GM23338 (cell line): ENCODE data around the gene NDUFV1. TPM values are rescaled to one million over a fixed set of nuclear protein-coding genes. Genes with fewer than 3 reads are reported as not detected.

Experiments used
- CREB1 ChIP-seq: fragments of 250-450 bp; sonication (Bioruptor Pico); IDR thresholded peaks from 2 replicates; pipeline ENCODE4 v1.5.0; 2020; ENCODE audit warnings: low read depth, mild to moderate bottlenecking, moderate library complexity
- EZH2 ChIP-seq: fragments of 200-600 bp; sonication (generic); IDR thresholded peaks from one replicate; pipeline ENCODE4 v1.8.0; 2017; ENCODE audit warnings: antibody characterized with exemption, mild to moderate bottlenecking, low read depth; ENCODE audit not compliant: unreplicated experiment
- EZH2phosphoT487 ChIP-seq: fragments of 200-600 bp; sonication (generic); IDR thresholded peaks from one replicate; pipeline ENCODE4 v1.8.1; 2018; ENCODE audit warnings: antibody characterized with exemption; ENCODE audit not compliant: unreplicated experiment
- JUNB ChIP-seq: IDR thresholded peaks from one replicate; pipeline ENCODE4 v1.6.1; 2016; ENCODE audit warnings: antibody characterized with exemption; ENCODE audit not compliant: unreplicated experiment
- NANOG ChIP-seq: IDR thresholded peaks from 2 replicates; pipeline ENCODE4 v1.6.1; 2016; ENCODE audit warnings: antibody characterized with exemption, borderline replicate concordance
- POLR2AphosphoS5 ChIP-seq: IDR thresholded peaks from 2 replicates; pipeline ENCODE4 v1.6.1; 2016; ENCODE audit warnings: antibody characterized with exemption, low read depth
- STAT1 ChIP-seq: IDR thresholded peaks from one replicate; pipeline ENCODE4 v1.6.1; 2016; ENCODE audit warnings: antibody characterized with exemption; ENCODE audit not compliant: unreplicated experiment
- ZNF331 ChIP-seq: fragments of 250-450 bp; sonication (Bioruptor Pico); IDR thresholded peaks from 2 replicates; pipeline ENCODE4 v1.5.0; 2020; ENCODE audit warnings: low read depth, mild to moderate bottlenecking, moderate library complexity
- polyA plus RNA-seq: library from polyadenylated mRNA; unstranded; fragments of >200 nt; fragmentation: Nextera tagmentation; extraction: Ambion mirVana; gene quantifications from 2 replicates; pipeline ENCODE4 v1.2.1, GENCODE V29; 2016
- total RNA-seq: library from RNA; depleted of rRNA; stranded (reverse); fragments of >200 nt; shearing (Covaris generic); gene quantifications from 2 replicates; pipeline ENCODE4 v1.2.3, GENCODE V29; 2014
- TF ChIP-seq, protein P1 (sequence below): fragments of 250-450 bp; sonication (Bioruptor Pico); IDR thresholded peaks from 2 replicates; pipeline ENCODE4 v1.5.0; 2020; ENCODE audit warnings: mild to moderate bottlenecking, moderate library complexity
- TF ChIP-seq, protein P2 (sequence below), 2 experiments: fragments of 200-600 bp in 1 of 2; sonication (generic) in 1 of 2; conservative IDR thresholded peaks; 2 replicates each; pipeline versions ENCODE4 v1.5.1 to v1.6.1; 2016 to 2017; ENCODE audit warnings: antibody characterized with exemption in 2 of 2, low read depth in 2 of 2, mild to moderate bottlenecking in 2 of 2, moderate library complexity in 1 of 2
- TF ChIP-seq, protein P3 (sequence below): IDR thresholded peaks from one replicate; pipeline ENCODE4 v1.6.1; 2018; ENCODE audit warnings: antibody characterized with exemption; ENCODE audit not compliant: unreplicated experiment

Gene NDUFV1
- total and polyA plus RNA-seq, 2 experiments from 2014 or later, result 104 to 241 TPM

DNA sequence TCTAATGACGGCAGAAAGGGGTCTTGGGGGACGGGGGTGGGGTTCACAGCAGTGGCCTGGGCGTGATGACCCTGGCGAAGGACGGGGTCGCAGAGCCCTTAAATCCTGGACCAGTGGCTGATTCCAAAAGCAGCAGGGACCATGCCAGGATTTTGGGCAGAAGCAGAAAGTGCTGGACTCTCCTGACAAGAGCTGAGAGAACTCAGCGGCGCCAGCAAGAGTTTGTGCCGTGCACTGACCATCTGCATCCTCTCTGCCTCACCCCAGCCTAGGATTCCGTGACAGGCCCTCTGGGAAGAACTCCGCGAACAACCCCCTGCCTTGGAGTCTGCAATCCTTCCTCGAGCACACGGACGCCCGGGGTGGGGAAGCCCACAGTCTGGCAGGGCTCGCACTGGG is 644 bp upstream of the NDUFV1 start (continued):
- TF ChIP-seq, protein P1, sequence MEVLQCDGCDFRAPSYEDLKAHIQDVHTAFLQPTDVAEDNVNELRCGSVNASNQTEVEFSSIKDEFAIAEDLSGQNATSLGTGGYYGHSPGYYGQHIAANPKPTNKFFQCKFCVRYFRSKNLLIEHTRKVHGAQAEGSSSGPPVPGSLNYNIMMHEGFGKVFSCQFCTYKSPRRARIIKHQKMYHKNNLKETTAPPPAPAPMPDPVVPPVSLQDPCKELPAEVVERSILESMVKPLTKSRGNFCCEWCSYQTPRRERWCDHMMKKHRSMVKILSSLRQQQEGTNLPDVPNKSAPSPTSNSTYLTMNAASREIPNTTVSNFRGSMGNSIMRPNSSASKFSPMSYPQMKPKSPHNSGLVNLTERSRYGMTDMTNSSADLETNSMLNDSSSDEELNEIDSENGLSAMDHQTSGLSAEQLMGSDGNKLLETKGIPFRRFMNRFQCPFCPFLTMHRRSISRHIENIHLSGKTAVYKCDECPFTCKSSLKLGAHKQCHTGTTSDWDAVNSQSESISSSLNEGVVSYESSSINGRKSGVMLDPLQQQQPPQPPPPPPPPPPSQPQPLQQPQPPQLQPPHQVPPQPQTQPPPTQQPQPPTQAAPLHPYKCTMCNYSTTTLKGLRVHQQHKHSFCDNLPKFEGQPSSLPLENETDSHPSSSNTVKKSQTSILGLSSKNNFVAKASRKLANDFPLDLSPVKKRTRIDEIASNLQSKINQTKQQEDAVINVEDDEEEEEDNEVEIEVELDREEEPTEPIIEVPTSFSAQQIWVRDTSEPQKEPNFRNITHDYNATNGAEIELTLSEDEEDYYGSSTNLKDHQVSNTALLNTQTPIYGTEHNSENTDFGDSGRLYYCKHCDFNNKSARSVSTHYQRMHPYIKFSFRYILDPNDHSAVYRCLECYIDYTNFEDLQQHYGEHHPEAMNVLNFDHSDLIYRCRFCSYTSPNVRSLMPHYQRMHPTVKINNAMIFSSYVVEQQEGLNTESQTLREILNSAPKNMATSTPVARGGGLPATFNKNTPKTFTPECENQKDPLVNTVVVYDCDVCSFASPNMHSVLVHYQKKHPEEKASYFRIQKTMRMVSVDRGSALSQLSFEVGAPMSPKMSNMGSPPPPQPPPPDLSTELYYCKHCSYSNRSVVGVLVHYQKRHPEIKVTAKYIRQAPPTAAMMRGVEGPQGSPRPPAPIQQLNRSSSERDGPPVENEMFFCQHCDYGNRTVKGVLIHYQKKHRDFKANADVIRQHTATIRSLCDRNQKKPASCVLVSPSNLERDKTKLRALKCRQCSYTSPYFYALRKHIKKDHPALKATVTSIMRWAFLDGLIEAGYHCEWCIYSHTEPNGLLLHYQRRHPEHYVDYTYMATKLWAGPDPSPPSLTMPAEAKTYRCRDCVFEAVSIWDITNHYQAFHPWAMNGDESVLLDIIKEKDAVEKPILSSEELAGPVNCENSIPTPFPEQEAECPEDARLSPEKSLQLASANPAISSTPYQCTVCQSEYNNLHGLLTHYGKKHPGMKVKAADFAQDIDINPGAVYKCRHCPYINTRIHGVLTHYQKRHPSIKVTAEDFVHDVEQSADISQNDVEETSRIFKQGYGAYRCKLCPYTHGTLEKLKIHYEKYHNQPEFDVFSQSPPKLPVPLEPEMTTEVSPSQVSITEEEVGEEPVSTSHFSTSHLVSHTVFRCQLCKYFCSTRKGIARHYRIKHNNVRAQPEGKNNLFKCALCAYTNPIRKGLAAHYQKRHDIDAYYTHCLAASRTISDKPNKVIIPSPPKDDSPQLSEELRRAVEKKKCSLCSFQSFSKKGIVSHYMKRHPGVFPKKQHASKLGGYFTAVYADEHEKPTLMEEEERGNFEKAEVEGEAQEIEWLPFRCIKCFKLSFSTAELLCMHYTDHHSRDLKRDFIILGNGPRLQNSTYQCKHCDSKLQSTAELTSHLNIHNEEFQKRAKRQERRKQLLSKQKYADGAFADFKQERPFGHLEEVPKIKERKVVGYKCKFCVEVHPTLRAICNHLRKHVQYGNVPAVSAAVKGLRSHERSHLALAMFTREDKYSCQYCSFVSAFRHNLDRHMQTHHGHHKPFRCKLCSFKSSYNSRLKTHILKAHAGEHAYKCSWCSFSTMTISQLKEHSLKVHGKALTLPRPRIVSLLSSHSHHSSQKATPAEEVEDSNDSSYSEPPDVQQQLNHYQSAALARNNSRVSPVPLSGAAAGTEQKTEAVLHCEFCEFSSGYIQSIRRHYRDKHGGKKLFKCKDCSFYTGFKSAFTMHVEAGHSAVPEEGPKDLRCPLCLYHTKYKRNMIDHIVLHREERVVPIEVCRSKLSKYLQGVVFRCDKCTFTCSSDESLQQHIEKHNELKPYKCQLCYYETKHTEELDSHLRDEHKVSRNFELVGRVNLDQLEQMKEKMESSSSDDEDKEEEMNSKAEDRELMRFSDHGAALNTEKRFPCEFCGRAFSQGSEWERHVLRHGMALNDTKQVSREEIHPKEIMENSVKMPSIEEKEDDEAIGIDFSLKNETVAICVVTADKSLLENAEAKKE (CRISPR knock-in tag), result no peak
- TF ChIP-seq EZH2phosphoT487 (no peak), STAT1 (no peak), ZNF331 (CRISPR knock-in tag) (no peak), POLR2AphosphoS5 (no peak), JUNB (no peak), NANOG (no peak), CREB1 (CRISPR knock-in tag) (no peak), EZH2 (no peak)
- TF ChIP-seq, protein P2, sequence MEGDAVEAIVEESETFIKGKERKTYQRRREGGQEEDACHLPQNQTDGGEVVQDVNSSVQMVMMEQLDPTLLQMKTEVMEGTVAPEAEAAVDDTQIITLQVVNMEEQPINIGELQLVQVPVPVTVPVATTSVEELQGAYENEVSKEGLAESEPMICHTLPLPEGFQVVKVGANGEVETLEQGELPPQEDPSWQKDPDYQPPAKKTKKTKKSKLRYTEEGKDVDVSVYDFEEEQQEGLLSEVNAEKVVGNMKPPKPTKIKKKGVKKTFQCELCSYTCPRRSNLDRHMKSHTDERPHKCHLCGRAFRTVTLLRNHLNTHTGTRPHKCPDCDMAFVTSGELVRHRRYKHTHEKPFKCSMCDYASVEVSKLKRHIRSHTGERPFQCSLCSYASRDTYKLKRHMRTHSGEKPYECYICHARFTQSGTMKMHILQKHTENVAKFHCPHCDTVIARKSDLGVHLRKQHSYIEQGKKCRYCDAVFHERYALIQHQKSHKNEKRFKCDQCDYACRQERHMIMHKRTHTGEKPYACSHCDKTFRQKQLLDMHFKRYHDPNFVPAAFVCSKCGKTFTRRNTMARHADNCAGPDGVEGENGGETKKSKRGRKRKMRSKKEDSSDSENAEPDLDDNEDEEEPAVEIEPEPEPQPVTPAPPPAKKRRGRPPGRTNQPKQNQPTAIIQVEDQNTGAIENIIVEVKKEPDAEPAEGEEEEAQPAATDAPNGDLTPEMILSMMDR (conservative IDR thresholded peaks at IDR 0.05; ENCODE audit: low read depth in 2 of 2), result no peak
- TF ChIP-seq, protein P3, sequence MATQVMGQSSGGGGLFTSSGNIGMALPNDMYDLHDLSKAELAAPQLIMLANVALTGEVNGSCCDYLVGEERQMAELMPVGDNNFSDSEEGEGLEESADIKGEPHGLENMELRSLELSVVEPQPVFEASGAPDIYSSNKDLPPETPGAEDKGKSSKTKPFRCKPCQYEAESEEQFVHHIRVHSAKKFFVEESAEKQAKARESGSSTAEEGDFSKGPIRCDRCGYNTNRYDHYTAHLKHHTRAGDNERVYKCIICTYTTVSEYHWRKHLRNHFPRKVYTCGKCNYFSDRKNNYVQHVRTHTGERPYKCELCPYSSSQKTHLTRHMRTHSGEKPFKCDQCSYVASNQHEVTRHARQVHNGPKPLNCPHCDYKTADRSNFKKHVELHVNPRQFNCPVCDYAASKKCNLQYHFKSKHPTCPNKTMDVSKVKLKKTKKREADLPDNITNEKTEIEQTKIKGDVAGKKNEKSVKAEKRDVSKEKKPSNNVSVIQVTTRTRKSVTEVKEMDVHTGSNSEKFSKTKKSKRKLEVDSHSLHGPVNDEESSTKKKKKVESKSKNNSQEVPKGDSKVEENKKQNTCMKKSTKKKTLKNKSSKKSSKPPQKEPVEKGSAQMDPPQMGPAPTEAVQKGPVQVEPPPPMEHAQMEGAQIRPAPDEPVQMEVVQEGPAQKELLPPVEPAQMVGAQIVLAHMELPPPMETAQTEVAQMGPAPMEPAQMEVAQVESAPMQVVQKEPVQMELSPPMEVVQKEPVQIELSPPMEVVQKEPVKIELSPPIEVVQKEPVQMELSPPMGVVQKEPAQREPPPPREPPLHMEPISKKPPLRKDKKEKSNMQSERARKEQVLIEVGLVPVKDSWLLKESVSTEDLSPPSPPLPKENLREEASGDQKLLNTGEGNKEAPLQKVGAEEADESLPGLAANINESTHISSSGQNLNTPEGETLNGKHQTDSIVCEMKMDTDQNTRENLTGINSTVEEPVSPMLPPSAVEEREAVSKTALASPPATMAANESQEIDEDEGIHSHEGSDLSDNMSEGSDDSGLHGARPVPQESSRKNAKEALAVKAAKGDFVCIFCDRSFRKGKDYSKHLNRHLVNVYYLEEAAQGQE, result no peak
